ENCODE data around the gene GSDMA.

GSDMA gene

DNA sequence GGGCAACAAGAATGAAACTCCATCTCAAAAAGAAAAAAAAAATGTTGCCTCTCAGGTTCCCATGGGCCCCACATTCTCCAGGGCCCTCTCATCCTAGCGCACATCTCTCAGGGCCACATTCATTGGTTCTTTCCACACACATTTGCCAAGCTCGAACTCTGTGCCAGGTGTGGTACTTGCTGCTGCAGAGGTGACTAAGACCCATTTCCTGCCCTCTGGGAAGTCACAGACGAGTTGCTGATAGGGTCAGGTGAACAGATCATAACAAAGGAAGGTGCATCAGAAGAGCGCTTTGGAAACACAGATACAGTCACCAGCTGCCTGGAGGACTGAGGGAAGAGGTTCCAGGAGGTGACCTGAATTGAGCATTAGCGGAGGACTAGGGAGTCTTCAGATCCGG, 1.0 kb downstream of the GSDMA start:
- peak; percentile 38 for DNase-seq

- DNase-seq: no peak
These were observed 2.4 kb downstream of the GSDMA start for GRCh38 chr17:39965017-39965699.

GRCh38 chr17:39966771-39967170, 4.0 kb downstream of the GSDMA start:
- DNase-seq: no peak

- DNase-seq: no peak
These were observed 6.0 kb downstream of the GSDMA start for GRCh38 chr17:39968761-39969160.

DNA sequence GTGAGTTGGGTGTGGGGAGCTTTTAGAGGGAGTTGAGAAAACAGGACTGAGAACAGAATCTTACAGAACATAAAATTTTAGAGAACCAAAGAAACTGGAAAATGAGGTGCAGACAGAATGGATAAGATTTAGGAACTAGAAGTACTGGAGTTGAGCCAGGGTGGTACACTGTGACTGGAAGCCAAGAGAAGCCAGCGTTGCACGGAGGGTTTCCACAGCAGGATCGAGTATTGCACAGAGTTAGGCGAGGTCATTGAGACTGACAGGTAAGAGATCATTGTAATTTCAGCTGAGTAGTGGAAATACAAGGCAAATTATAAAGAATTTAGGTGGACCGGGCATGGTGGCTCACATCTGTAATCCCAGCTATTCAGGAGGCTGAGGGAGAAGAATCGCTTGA, 6.6 kb downstream of the GSDMA start:
- no peak for DNase-seq

DNA sequence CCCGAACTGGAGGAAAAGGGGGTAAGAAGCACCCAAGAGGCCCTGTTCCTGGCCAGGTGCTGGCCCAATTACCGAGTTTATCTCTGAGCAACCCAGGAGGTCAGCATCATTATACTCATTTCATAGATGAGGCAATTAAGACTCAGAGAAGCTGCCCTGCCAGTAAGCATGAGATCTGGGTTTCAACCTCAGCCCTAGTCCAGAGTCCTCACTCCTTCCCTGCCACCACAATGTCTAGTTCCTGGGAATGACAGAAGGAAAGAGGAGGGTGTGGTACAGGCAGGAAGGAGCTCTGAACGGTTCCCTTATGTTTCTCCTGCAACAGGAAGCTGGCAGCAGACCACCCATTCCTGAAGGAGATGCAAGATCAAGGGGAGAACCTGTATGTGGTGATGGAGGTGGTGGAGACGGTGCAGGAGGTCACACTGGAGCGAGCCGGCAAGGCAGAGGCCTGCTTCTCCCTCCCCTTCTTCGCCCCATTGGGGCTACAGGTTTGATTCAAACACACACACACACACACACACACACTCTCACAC, 7.4 kb downstream of the GSDMA start:
- no peak for DNase-seq

DNA sequence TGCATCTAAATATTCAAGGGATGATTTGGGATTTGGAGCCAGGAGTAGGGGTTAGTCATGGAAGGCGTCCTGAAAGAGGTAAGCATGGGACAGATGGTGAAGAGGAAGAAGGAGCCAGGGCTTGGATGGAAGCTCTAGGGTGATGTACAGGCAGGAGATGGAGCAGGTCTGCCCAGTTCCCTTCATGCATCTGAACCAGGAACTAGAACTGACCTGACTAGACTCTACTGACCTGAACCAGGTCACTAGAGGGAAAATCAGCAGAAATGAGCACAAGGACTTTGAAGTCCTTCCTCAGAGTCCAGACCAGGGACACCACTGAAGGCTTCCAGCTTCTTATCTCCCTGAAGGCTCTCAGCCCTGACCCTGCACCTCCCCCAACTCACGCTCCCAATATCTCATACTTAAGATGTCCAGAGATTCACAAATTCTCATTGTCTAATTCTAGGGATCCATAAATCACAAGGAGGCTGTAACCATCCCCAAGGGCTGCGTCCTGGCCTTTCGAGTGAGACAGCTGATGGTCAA, 8.3 kb downstream of the GSDMA start:
- no peak for DNase-seq

- no peak for DNase-seq
These were observed 9.5 kb downstream of the GSDMA start for GRCh38 chr17:39972271-39972670.

DNA sequence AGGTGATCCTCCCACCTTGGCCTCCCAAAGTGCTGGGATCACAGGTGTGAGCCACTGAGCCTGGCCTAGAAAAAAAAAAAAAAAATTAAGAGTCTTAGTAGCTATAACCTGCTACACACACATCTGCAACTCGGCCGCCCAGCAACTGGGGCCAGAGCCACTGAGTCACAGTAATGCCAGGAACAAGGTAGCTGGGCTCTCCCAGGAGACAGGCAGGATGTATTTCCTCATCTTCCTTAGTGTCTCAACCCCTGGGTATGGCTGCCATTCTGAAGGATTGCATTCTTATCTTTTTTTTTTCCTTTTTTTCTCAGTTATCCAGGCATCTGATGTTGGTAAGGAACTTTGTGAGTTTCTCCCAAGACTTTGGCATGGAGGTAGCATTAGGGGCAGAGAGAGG, 10.7 kb downstream of the GSDMA start:
- DNase-seq: no peak

DNA sequence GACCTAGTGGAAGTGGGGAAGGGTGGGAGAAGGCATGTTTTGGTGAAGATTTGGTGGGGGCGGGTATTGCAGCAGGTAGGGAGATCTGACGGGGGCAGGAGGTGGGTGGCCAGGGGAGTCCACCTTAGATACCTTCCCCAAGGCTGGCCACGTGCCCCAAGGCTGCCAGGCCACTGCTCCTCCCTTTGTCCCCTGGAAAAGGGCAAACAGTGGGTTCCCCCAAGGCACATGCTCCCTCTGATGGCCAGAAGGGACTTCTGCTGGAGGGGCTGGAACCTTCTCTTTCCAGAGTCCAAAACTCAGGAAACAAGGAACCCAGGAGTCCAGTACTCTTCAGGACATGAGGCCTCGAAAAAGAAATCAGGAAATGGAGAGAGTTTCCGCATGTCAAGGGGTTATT, 11.6 kb downstream of the GSDMA start:
- no peak for DNase-seq

DNA sequence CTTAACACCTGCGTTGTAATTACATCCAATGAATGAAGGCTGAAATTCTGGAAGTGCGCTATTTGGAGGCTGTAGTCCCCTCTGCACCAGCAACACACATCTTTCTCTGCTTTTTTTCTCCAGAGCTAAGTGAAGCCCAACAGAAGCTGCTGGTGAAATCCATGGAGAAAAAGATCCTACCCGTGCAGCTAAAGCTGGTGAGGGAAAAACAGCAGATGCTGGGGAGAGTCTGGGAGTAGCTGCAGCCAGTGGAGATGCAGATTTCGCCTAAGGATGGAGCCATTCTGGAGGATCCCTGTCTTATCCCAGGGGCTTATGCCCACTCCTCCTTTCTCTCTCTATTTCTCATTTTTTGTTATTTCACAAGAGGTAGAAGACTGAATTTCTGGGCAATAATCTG, 13.0 kb downstream of the GSDMA start:
- DNase-seq: no peak

DNA sequence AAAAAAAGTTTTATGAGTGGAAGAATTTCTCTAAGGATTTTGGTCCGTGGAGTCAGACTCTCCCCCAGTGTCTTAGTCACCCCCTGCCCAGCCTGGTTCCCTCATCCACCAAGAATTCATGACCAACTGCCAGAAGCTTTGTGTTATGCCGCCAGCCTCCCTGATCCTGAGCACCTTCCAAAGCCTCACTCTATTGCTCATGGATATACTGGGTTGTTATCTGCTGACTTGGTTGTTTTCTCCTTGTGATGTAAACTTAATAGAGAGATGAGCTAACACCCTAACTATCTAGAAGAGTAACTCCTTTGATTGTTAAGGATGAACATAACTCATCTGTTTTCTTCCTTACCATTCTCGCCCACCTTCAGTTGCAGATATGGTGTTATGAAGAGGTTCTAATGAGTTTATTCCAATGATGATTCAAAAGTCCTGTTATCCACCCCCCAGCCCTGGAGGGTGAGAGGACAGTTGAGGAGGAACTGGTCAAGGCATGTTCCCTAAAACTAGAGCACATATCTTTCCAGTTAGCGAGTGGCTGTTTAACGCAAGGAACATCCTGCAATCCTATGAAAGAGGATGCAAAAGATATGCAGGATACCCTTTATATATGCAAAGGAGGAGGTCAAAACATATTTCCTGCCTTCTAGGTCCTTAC, 16.3 kb downstream of the GSDMA start:
- DNase-seq: no peak

GRCh38 chr17:39979893-39980350, 17.1 kb downstream of the GSDMA start:
- DNase-seq: peak; percentile 6

GRCh38 chr17:39980351-39981206, 17.8 kb downstream of the GSDMA start, which contains the start of gene PSMD3:
Gene PSMD3, plus strand, starts transcription at chr17:39980807. Its CDS starts 164 bp downstream, at chr17:39980971.
- peak; percentile 98 for DNase-seq

GRCh38 chr17:39981207-39981741, 18.5 kb downstream of the GSDMA start:
- no peak for DNase-seq

DNA sequence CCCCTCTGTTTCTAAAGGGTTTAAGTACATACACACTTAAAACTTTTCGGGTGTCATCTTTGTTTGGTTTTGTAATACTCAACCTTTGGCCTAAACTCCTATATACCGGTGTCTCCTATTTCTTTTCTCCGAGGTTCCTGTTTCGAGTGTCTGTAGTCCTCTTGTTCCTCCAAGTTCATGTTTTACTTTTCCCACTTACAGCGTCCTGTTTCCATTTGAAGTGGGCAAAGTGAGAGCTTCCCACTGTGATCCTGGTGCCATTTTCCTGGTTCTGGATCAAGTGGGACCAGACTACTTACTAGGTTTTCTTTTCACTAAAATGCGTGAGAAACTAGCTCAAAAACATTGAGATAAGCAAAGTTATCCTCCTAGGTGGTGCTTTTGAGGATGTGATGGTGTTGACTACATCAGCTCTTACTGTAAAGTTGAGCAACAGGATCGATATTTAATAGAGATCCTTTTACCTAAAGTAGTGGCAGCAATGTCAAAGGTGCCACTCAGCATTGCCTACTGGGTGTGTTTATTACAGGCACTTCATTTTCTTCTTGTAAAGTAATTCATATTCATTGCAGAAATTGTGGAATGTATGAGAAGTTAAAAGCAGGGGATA, 19.1 kb downstream of the GSDMA start:
- DNase-seq: no peak

DNA sequence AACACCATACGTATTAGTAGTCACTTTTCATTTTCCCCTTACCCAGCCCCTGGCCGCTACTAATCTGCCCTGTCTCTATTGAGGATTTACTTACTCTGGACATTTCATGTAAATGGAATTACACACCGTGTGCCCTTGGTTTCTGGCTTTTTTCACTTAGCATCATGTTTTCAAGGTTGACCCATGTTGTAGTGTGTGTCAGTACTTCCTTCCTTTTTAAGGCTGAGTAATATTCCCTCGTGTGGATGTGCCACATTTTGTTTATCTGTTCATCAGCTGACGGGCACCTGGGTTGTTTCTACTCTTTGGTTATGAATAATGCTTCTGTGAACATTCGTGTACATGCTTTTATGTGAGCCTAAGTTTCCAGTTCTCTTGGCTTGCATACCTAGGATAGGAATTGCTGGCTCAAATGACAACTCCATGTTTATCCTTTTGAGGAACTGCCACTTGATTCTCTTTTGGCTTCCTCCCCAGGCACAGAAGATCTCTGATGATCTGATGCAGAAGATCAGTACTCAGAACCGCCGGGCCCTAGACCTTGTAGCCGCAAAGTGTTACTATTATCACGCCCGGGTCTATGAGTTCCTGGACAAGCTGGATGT, 25.5 kb downstream of the GSDMA start:
- no peak for DNase-seq

GRCh38 chr17:39994448-39994847, 31.6 kb downstream of the GSDMA start:
- no peak for DNase-seq

DNA sequence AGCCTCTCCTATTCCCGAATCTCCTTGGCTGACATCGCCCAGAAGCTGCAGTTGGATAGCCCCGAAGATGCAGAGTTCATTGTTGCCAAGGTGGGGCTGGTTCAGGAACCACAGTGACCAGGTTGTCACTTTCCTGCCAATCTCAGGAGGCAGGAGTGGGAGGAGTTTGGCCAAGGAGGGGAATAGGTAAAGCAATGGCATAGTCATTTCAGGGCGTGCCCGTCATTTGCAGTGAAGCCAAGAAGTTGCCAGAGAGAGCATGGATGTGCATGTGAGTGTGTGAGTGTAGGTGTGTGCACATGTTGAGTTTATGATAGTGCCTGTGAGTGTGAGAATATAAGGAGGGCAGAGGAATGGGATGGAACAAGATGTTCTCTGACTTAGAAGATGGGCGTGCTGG, 32.6 kb downstream of the GSDMA start:
- DNase-seq: no peak

GRCh38 chr17:39996162-39996561, 33.4 kb downstream of the GSDMA start:
- no peak for DNase-seq

DNA sequence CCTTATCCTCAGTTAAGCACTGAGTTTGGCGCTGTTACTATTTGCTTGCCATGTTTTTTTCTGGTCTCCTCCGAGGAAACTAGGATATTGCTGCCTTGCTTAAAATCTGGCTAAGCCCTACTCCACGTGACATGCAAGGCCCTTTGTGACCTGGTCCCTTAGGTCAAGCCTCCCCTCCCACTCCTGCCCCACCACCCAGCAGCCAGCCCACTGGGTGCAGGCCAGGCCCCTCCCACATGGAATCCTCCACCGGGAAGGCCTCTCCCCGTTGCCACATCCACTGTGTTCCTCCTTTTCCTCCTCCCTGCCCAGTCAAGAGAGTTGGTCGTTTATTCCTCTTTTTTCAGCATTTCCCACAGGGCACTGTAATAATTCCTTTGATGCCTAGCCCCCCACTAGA, 34.0 kb downstream of the GSDMA start:
- DNase-seq: no peak

DNA sequence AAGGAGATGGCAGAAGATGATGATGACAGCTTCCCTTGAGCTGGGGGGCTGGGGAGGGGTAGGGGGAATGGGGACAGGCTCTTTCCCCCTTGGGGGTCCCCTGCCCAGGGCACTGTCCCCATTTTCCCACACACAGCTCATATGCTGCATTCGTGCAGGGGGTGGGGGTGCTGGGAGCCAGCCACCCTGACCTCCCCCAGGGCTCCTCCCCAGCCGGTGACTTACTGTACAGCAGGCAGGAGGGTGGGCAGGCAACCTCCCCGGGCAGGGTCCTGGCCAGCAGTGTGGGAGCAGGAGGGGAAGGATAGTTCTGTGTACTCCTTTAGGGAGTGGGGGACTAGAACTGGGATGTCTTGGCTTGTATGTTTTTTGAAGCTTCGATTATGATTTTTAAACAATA, 34.7 kb downstream of the GSDMA start:
- no peak for DNase-seq
